IPS-18a (cell line): Measurements from ENCODE around the gene GAST.

ENCODE experiments used
- H3K27ac ChIP-seq: one replicate; pipeline ENCODE4 v1.5.1; 2013; ENCODE audit warnings: low read length
- H3K27me3 ChIP-seq: one replicate; pipeline ENCODE4 v1.6.1; 2013; ENCODE audit warnings: mild to moderate bottlenecking, low read length; ENCODE audit not compliant: control insufficient read depth, insufficient read depth
- H3K36me3 ChIP-seq: one replicate; pipeline ENCODE4 v1.6.1; 2013; ENCODE audit warnings: low read depth, low read length; ENCODE audit not compliant: control insufficient read depth
- H3K4me1 ChIP-seq: one replicate; pipeline ENCODE4 v1.6.1; 2013; ENCODE audit warnings: low read depth, low read length; ENCODE audit not compliant: control insufficient read depth
- H3K4me3 ChIP-seq: one replicate; pipeline ENCODE4 v1.5.1; 2013; ENCODE audit warnings: low read length
- H3K9ac ChIP-seq: one replicate; pipeline ENCODE4 v1.6.1; 2013; ENCODE audit warnings: mild to moderate bottlenecking, low read length, moderate library complexity
- H3K9me3 ChIP-seq: one replicate; pipeline ENCODE4 v1.6.1; 2013; ENCODE audit warnings: low read depth, low read length; ENCODE audit not compliant: control insufficient read depth

GAST gene

GRCh38 chr17:41724476-41725050 lies 12.4 kb downstream of the GAST start:
- no peak overlapping the region for H3K27ac ChIP-seq
- no peak overlapping the region for H3K9ac ChIP-seq
- H3K36me3 ChIP-seq = no peaks in the 10 kb centered on the region
- H3K27me3 ChIP-seq = no peaks in the 10 kb centered on the region
- H3K9me3 ChIP-seq = no peaks in the 10 kb centered on the region
- H3K4me1 ChIP-seq = no peaks in the 10 kb centered on the region
- H3K4me3 ChIP-seq = no peak overlapping the region

GRCh38 chr17:41725134-41725533 lies 13.0 kb downstream of the GAST start:
- Histone ChIP-seq H3K9me3 (no peaks in the 10 kb centered on the region), H3K27ac (no peak overlapping the region), H3K27me3 (no peaks in the 10 kb centered on the region), H3K4me3 (no peak overlapping the region), H3K4me1 (no peaks in the 10 kb centered on the region), H3K9ac (no peak overlapping the region), H3K36me3 (no peaks in the 10 kb centered on the region)

GRCh38 chr17:41728056-41728455 lies 15.9 kb downstream of the GAST start:
- H3K36me3 ChIP-seq = no peaks in the 10 kb centered on the region
- no peaks in the 10 kb centered on the region for H3K4me1 ChIP-seq
- no peak overlapping the region for H3K9ac ChIP-seq
- no peaks in the 10 kb centered on the region for H3K9me3 ChIP-seq
- H3K27ac ChIP-seq = no peak overlapping the region
- no peak overlapping the region for H3K4me3 ChIP-seq
- H3K27me3 ChIP-seq = peaks cover 22% of the 10 kb centered on the region

DNA sequence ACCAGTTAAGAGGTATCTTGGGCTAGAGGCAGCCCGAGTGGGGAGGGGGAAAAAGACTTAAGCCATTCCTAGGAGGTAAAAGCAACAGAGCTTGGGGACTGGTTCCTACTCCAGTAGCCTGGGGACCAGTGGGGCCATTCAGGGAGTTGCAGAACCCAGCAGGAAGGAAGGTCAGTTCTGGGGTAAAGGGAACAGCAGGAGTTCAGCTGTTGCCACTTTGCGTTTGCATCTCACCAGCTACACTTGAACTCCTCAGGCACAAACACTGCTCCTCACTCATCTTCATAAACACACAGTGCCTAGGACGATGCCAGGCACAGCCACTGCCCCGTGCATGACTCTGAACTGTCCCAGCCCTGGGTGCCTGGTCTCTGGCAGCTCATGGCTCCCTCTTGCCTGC lies 18.3 kb downstream of the GAST start:
- Histone ChIP-seq H3K9me3 (no peaks in the 10 kb centered on the region), H3K36me3 (no peaks in the 10 kb centered on the region), H3K4me1 (no peaks in the 10 kb centered on the region), H3K27me3 (peaks cover 46% of the 10 kb centered on the region), H3K4me3 (no peak overlapping the region), H3K27ac (no peak overlapping the region), H3K9ac (no peak overlapping the region)

- H3K36me3 ChIP-seq = no peaks in the 10 kb centered on the region
- no peak overlapping the region for H3K4me3 ChIP-seq
- H3K9ac ChIP-seq = no peak overlapping the region
- peaks cover 60% of the 10 kb centered on the region for H3K27me3 ChIP-seq
- H3K4me1 ChIP-seq = no peaks in the 10 kb centered on the region
- H3K27ac ChIP-seq = no peak overlapping the region
- no peaks in the 10 kb centered on the region for H3K9me3 ChIP-seq
Observed at GRCh38 chr17:41731836-41732235, 19.7 kb downstream of the GAST start.

DNA sequence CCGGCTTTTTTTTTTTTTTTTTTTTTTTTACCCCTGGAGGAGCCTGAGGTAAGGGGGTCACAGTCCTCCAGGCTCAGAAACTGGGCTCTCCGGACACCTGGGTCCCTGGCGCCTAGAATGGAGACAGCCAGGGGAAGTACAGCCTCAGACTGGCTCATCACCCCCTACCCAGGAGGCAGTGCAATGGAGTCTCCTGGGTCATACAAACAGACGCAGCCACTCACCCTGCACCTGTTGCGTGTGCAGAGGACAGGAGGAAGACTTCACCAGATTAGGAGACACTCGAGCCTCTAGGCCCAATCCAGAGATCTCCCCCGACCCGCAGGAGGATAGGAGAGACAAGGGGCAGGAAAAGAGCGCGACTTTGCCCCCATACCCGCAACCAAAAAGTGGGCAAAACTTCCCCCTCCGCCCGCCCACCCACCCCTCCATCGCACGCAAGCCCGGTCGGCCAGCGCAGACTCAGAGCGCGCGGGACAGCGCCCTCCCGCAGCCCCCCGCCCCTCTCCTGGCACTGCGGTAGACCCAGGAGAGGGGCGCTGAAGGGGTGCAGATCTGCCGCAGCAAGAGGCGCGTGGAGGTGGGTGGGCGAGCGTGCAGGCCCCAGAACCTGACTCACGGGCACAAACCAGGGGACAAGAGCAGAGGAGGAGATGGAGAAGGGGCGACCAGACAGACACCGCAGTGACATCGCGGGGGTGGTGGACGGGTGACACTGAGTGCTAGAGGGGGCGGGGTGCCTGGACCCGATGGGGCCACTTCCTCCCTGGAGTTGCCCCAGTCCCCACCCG lies 21.4 kb downstream of the GAST start:
- peaks cover 71% of the 10 kb centered on the region for H3K27me3 ChIP-seq
- no peaks in the 10 kb centered on the region for H3K9me3 ChIP-seq
- H3K27ac ChIP-seq = no peak overlapping the region
- peak overlapping the region; percentile 62 for H3K4me3 ChIP-seq
- H3K36me3 ChIP-seq = no peaks in the 10 kb centered on the region
- peaks cover 5% of the 10 kb centered on the region for H3K4me1 ChIP-seq
- H3K9ac ChIP-seq = peak overlapping the region; percentile 71

DNA sequence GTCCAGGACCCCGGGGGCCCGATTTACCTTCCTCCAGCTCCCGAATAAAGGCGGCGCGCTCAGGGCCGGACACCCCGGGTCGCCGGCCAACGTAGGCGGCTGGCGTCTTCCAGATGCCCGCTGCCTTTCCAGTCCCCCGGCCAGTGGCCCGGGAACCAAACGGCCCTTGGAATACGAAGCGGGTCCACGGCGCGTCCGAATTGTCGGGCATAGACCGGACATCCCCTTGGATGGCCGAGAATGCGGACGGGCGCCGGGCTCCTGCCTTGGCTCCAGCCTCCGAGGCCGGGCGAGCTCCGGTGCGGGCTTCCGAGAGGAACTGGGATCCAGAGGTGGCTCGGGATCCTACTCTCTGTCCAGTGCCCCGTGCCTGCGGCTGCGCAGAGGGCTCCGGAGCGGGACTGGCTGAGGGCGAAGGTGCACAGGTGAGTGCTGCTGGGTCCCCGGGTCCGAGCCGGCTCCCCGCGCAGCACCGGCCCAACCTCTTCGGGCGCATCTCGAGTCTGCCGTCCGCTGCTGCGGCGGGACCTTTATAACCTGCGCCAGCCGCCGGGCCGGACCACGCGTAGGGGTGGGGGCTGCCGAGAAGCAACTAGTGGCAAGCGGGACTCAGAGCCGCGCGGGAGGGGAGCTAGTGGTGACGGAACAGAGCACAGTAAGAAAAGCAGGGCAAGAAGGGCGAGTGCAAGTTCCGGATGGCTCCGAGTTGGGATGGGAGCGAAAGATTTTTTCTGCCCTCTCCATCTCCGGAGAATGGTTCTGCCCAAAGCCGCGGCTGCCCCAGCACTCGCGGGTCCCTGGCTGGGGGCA lies 22.2 kb downstream of the GAST start, which contains the start of gene HAP1:
Gene HAP1 (minus strand): TSS at position 505 of the 810 bp plus-strand sequence. CDS start 9 bp downstream, at position 496.
- H3K9ac ChIP-seq = peak within 1 kb of the TSS; percentile 71
- H3K4me1 ChIP-seq = peaks cover 7% of the 10 kb centered on the region
- peaks cover 71% of the 10 kb centered on the region for H3K27me3 ChIP-seq
- no peak within 1 kb of the TSS for H3K27ac ChIP-seq
- peak within 1 kb of the TSS; percentile 62 for H3K4me3 ChIP-seq
- H3K36me3 ChIP-seq = no peaks in the 10 kb centered on the region
- no peaks in the 10 kb centered on the region for H3K9me3 ChIP-seq

DNA sequence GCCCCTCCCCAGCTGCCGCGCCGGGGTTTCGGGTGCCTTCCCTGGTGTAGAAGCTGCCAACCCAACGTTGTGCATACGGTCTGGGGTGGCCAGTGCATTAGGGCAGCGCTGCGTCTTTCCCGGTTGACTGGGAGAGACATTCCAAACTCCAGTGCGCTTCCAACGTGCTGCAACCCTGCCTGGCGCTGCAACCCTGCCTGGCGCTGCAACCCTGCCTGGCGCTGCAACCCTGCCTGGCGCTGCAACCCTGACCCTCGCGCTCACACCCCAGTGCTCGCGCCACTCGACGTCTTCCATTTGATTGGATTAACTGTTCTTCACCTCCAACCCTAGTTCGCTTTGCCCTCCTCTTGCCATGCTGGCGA lies 22.8 kb downstream of the GAST start:
- H3K27ac ChIP-seq = no peak overlapping the region
- H3K9me3 ChIP-seq = no peaks in the 10 kb centered on the region
- H3K36me3 ChIP-seq = no peaks in the 10 kb centered on the region
- peak overlapping the region; percentile 71 for H3K9ac ChIP-seq
- peak overlapping the region; percentile 62 for H3K4me3 ChIP-seq
- H3K4me1 ChIP-seq = peaks cover 7% of the 10 kb centered on the region
- H3K27me3 ChIP-seq = peaks cover 71% of the 10 kb centered on the region

GRCh38 chr17:41735744-41736143 lies 23.6 kb downstream of the GAST start:
- H3K9me3 ChIP-seq = no peaks in the 10 kb centered on the region
- peaks cover 71% of the 10 kb centered on the region for H3K27me3 ChIP-seq
- no peaks in the 10 kb centered on the region for H3K36me3 ChIP-seq
- H3K27ac ChIP-seq = no peak overlapping the region
- H3K4me1 ChIP-seq = peaks cover 7% of the 10 kb centered on the region
- H3K9ac ChIP-seq = no peak overlapping the region
- no peak overlapping the region for H3K4me3 ChIP-seq

- Histone ChIP-seq H3K27ac (no peak overlapping the region), H3K27me3 (peaks cover 58% of the 10 kb centered on the region), H3K9me3 (no peaks in the 10 kb centered on the region), H3K4me1 (peaks cover 7% of the 10 kb centered on the region), H3K4me3 (no peak overlapping the region), H3K36me3 (no peaks in the 10 kb centered on the region), H3K9ac (no peak overlapping the region)
Observed at GRCh38 chr17:41736983-41737679, 25.0 kb downstream of the GAST start.

GRCh38 chr17:41737680-41738023 lies 25.5 kb downstream of the GAST start:
- H3K27ac ChIP-seq = no peak overlapping the region
- H3K9ac ChIP-seq = no peak overlapping the region
- peaks cover 53% of the 10 kb centered on the region for H3K27me3 ChIP-seq
- no peaks in the 10 kb centered on the region for H3K36me3 ChIP-seq
- no peak overlapping the region for H3K4me3 ChIP-seq
- peaks cover 7% of the 10 kb centered on the region for H3K4me1 ChIP-seq
- H3K9me3 ChIP-seq = no peaks in the 10 kb centered on the region
